ENCODE measurements around the gene ANKRD1. TPM values are rescaled to one million over a fixed set of nuclear protein-coding genes. Genes with fewer than 3 reads are reported as not detected.

The ANKRD1 gene
- total RNA-seq, 1 experiment from 2014 or later, result not detected

- Histone ChIP-seq H3K36me3 (ENCODE audit: control insufficient read depth in 1 of 2, insufficient read depth in 2 of 2, low read length in 2 of 2) (peaks cover 9 to 10% of the 10 kb centered on the region in 2 experiments; a peak in 3 of 4 replicates), H3K4me3 (replicated peaks in 1 of 2; ENCODE audit: low read depth in 1 of 2, low read length in 2 of 2) (peak overlapping the region; percentile 86 to 92), H3K9ac (ENCODE audit: low read length) (peak overlapping the region; percentile 75), H3K9me3 (ENCODE audit: control insufficient read depth in 1 of 2, insufficient read depth in 1 of 2, low read depth in 1 of 2, low read length in 2 of 2) (peaks cover 0 to 7% of the 10 kb centered on the region in 2 experiments; a peak in 2 of 4 replicates), H3K27ac (ENCODE audit: low read depth, low read length) (no peak overlapping the region), H3K9me2 (ENCODE audit: insufficient read depth) (no peaks in the 10 kb centered on the region), H3K4me1 (ENCODE audit: control insufficient read depth in 1 of 2, insufficient read depth in 2 of 2, low read length in 2 of 2) (peaks cover 6 to 17% of the 10 kb centered on the region in 2 experiments; a peak in 3 of 4 replicates), H4K20me1 (ENCODE audit: insufficient read depth) (no peaks in the 10 kb centered on the region), H3K79me2 (ENCODE audit: insufficient read depth, low read length) (peaks cover 38% of the 10 kb centered on the region), H2AFZ (ENCODE audit: low read depth, low read length, poor library complexity, severe bottlenecking) (peak overlapping the region; percentile 78), H3K4me2 (ENCODE audit: low read length) (peak overlapping the region; percentile 83), H3K27me3 (ENCODE audit: insufficient read depth, low read length) (no peaks in the 10 kb centered on the region)
- RAD21 ChIA-PET (ENCODE audit: low non-redundant PET in 1 of 2, low total read pairs in 2 of 2, uncharacterized antibody in 2 of 2, unreplicated experiment in 2 of 2), result no interaction called here
- peak; percentile 14 for ATAC-seq
- CTCF ChIA-PET, result interaction anchor here (1.0 kb wide), 2 partner anchors 9 to 425 kb away, joined by 4 to 7 read pairs; no protein-coding TSS in a partner anchor
- DNase-seq (ENCODE audit: low read depth, low spot score), result no peak
- no TSS peak for BruUV-seq (replicated peaks)
- TF ChIP-seq FOSL1 (IDR thresholded peaks at IDR 0.05; ENCODE audit: low read depth), result no peak
- no peak for TF ChIP-seq YY1 (IDR thresholded peaks at IDR 0.05; ENCODE audit: extremely low read depth, insufficient replicate concordance, low read depth, low read length)
- TF ChIP-seq JUND (IDR thresholded peaks at IDR 0.05), result no peak
- TF ChIP-seq EZH2 (IDR thresholded peaks at IDR 0.05), result no peak
- TF ChIP-seq TCF7L2 (IDR thresholded peaks at IDR 0.05; ENCODE audit: borderline replicate concordance, extremely low read depth, insufficient read depth, insufficient read length), result no peak
- no peak for TF ChIP-seq MAX (IDR thresholded peaks at IDR 0.05)
- no peak for TF ChIP-seq ELF1 (IDR thresholded peaks at IDR 0.05; ENCODE audit: borderline replicate concordance, low read depth)
- TF ChIP-seq EGR1 (IDR thresholded peaks at IDR 0.05; ENCODE audit: low read depth), result no peak
- TF ChIP-seq EZH2phosphoT487 (IDR thresholded peaks at IDR 0.05; ENCODE audit: borderline replicate concordance), result no peak
- TF ChIP-seq, protein P1, sequence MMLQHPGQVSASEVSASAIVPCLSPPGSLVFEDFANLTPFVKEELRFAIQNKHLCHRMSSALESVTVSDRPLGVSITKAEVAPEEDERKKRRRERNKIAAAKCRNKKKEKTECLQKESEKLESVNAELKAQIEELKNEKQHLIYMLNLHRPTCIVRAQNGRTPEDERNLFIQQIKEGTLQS (IDR thresholded peaks at IDR 0.05), result no peak
- no peak for TF ChIP-seq POLR2AphosphoS5 (IDR thresholded peaks at IDR 0.05; ENCODE audit: low read depth, low read length)
- TF ChIP-seq RAD21 (IDR thresholded peaks at IDR 0.05; ENCODE audit: low read depth), result no peak
- TF ChIP-seq SIN3A (IDR thresholded peaks at IDR 0.05; ENCODE audit: low read depth), result no peak
- TF ChIP-seq REST (IDR thresholded peaks at IDR 0.05; ENCODE audit: low read depth), result no peak
- no peak for TF ChIP-seq SP1 (IDR thresholded peaks at IDR 0.05; ENCODE audit: low read depth)
- no peak for TF ChIP-seq CEBPB (IDR thresholded peaks at IDR 0.05; ENCODE audit: low read depth)
- no peak for TF ChIP-seq ZFX (IDR thresholded peaks at IDR 0.05)
- TF ChIP-seq CTCF (IDR thresholded peaks at IDR 0.05 in 2 of 3, conservative IDR thresholded peaks at IDR 0.05 in 1 of 3; ENCODE audit: borderline replicate concordance in 1 of 3, insufficient read depth in 1 of 3, low read depth in 2 of 3, low read length in 2 of 3), result no peak
- POLR2A ChIA-PET, result no interaction called here
- intact Hi-C loops (cut with micrococcal nuclease), result no loop called here
Measured at GRCh38 chr10:90871279-90871765, 49.6 kb downstream of the ANKRD1 start.
